ENCODE data around the gene TRIM71. TPM values are rescaled to one million over a fixed set of nuclear protein-coding genes. Genes with fewer than 3 reads are reported as not detected.

The TRIM71 gene
- total RNA-seq, 1 donor from 2014 or later: 17.2 TPM

DNA sequence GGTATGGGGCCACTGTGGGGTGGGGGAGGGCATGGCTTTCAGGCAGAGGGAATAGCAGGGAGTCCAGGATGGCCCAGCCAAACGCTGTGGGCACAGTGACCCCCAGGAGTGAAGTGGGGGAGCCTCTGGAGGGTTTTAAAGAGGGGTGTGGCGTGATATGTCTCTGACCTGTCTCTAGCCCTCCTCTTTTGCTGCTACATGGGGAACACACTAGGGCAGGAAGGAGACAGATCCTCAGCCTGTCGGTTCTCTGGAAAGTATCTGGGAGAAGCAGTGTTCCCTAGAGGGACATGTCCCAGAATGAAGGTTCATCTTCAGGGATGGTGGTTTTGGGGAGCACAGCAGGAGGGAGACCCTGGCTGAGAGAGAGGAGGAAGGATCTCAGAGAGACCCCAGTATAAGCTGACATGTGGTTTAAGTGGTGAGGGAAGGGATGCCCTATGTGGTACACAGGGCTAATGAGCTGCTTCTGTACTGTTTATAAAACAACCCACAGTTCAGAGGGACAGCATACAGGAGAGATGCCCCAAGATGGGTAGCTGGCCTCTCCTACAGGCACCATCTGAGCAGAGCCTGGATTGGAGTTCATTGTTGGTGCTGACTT lies 37.7 kb downstream of the TRIM71 start:
- H3K27me3 ChIP-seq (ENCODE audit: insufficient read depth, low read length): peaks cover 2% of the 10 kb centered on the region
- FAIRE-seq (no peak), DNase-seq (ENCODE audit: low read depth) (no peak)
- no peak overlapping the region for H3K9ac ChIP-seq (ENCODE audit: low read length)
- no peaks in the 10 kb centered on the region for H3K36me3 ChIP-seq (ENCODE audit: insufficient read depth, low read length)
- no peaks in the 10 kb centered on the region for H3K9me3 ChIP-seq (ENCODE audit: insufficient read depth, low read depth, low read length)
- no peaks in the 10 kb centered on the region for H3K4me1 ChIP-seq (ENCODE audit: insufficient read depth, low read length)
- H3K4me2 ChIP-seq (ENCODE audit: low read length): no peak overlapping the region
- no peak overlapping the region for H3K27ac ChIP-seq (ENCODE audit: low read depth, low read length)
- H4K20me1 ChIP-seq (ENCODE audit: insufficient read depth, low read length): no peaks in the 10 kb centered on the region
- no peaks in the 10 kb centered on the region for H3K79me2 ChIP-seq (ENCODE audit: insufficient read depth, low read length)
- no peak overlapping the region for H3K4me3 ChIP-seq (ENCODE audit: insufficient read depth, low read depth, low read length)
- Mint-ChIP-seq H3K9me3 (ENCODE audit: unreplicated experiment) (no peaks in the 10 kb centered on the region), H3K27me3 (ENCODE audit: low read depth, unreplicated experiment) (no peaks in the 10 kb centered on the region), H3K4me3 (ENCODE audit: unreplicated experiment) (no peak overlapping the region), H3K4me1 (ENCODE audit: low read depth, unreplicated experiment) (peaks cover 38% of the 10 kb centered on the region), H3K27ac (ENCODE audit: unreplicated experiment) (no peak overlapping the region), H3K36me3 (ENCODE audit: low read depth, unreplicated experiment) (no peaks in the 10 kb centered on the region)
- no peak overlapping the region for H2AFZ ChIP-seq (ENCODE audit: low read depth, low read length)
- TF ChIP-seq CTCF (IDR thresholded peaks at IDR 0.05; ENCODE audit: insufficient read depth, low read depth, low read length) (no peak), EZH2 (IDR thresholded peaks at IDR 0.05; ENCODE audit: insufficient read depth, low read length) (no peak)

DNA sequence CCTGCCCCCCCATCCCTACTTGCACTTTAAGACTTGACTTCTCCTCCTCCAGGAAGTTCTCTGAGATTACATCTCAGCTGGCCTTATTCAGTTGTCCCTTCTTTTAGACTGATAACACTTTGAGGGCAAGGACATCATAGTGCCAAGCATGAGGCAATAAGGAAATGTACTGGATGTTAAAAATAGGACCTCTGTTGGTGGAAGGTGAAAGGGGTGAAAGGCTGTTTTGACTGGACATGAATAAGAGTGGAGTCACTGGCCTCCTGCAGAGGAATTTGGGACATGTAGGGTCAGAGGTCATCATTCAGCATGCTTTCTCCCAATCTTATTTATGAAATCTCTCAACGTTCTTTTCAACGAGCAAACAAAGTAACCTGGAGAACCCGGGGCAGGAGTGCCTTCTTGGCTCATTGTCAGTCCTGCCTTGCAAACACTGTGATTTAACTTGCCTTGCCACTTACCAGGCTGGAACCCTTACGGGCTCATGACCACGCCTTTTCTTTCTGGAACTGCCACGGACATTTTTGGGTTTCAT lies 38.6 kb downstream of the TRIM71 start:
- DNase-seq (ENCODE audit: low read depth) (no peak), FAIRE-seq (no peak)
- Mint-ChIP-seq H3K27ac (ENCODE audit: unreplicated experiment) (peak overlapping the region; percentile 34), H3K4me3 (ENCODE audit: unreplicated experiment) (no peak overlapping the region), H3K9me3 (ENCODE audit: unreplicated experiment) (no peaks in the 10 kb centered on the region), H3K27me3 (ENCODE audit: low read depth, unreplicated experiment) (no peaks in the 10 kb centered on the region), H3K4me1 (ENCODE audit: low read depth, unreplicated experiment) (peaks cover 29% of the 10 kb centered on the region), H3K36me3 (ENCODE audit: low read depth, unreplicated experiment) (no peaks in the 10 kb centered on the region)
- Histone ChIP-seq H4K20me1 (ENCODE audit: insufficient read depth, low read length) (no peaks in the 10 kb centered on the region), H3K9me3 (ENCODE audit: insufficient read depth, low read depth, low read length) (no peaks in the 10 kb centered on the region), H3K27ac (ENCODE audit: low read depth, low read length) (no peak overlapping the region), H3K4me1 (ENCODE audit: insufficient read depth, low read length) (no peaks in the 10 kb centered on the region), H3K27me3 (ENCODE audit: insufficient read depth, low read length) (peaks cover 2% of the 10 kb centered on the region), H3K9ac (ENCODE audit: low read length) (no peak overlapping the region), H3K4me2 (ENCODE audit: low read length) (no peak overlapping the region), H3K79me2 (ENCODE audit: insufficient read depth, low read length) (no peaks in the 10 kb centered on the region), H2AFZ (ENCODE audit: low read depth, low read length) (no peak overlapping the region), H3K4me3 (ENCODE audit: insufficient read depth, low read depth, low read length) (no peak overlapping the region), H3K36me3 (ENCODE audit: insufficient read depth, low read length) (no peaks in the 10 kb centered on the region)
- TF ChIP-seq EZH2 (IDR thresholded peaks at IDR 0.05; ENCODE audit: insufficient read depth, low read length) (no peak), CTCF (IDR thresholded peaks at IDR 0.05; ENCODE audit: insufficient read depth, low read depth, low read length) (no peak)

GRCh38 chr3:32856901-32857507 lies 39.2 kb downstream of the TRIM71 start:
- Histone ChIP-seq H4K20me1 (ENCODE audit: insufficient read depth, low read length) (no peaks in the 10 kb centered on the region), H3K27me3 (ENCODE audit: insufficient read depth, low read length) (peaks cover 2% of the 10 kb centered on the region), H3K79me2 (ENCODE audit: insufficient read depth, low read length) (no peaks in the 10 kb centered on the region), H3K27ac (ENCODE audit: low read depth, low read length) (no peak overlapping the region), H3K36me3 (ENCODE audit: insufficient read depth, low read length) (no peaks in the 10 kb centered on the region), H2AFZ (ENCODE audit: low read depth, low read length) (no peak overlapping the region), H3K4me2 (ENCODE audit: low read length) (no peak overlapping the region), H3K9ac (ENCODE audit: low read length) (no peak overlapping the region), H3K4me3 (ENCODE audit: insufficient read depth, low read depth, low read length) (no peak overlapping the region), H3K4me1 (ENCODE audit: insufficient read depth, low read length) (no peaks in the 10 kb centered on the region), H3K9me3 (ENCODE audit: insufficient read depth, low read depth, low read length) (no peaks in the 10 kb centered on the region)
- Mint-ChIP-seq H3K36me3 (ENCODE audit: low read depth, unreplicated experiment) (no peaks in the 10 kb centered on the region), H3K4me3 (ENCODE audit: unreplicated experiment) (peak overlapping the region; percentile 31), H3K27me3 (ENCODE audit: low read depth, unreplicated experiment) (no peaks in the 10 kb centered on the region), H3K27ac (ENCODE audit: unreplicated experiment) (peak overlapping the region; percentile 20), H3K4me1 (ENCODE audit: low read depth, unreplicated experiment) (peaks cover 27% of the 10 kb centered on the region), H3K9me3 (ENCODE audit: unreplicated experiment) (no peaks in the 10 kb centered on the region)
- no peak for TF ChIP-seq CTCF (IDR thresholded peaks at IDR 0.05; ENCODE audit: insufficient read depth, low read depth, low read length)
- no peak for TF ChIP-seq EZH2 (IDR thresholded peaks at IDR 0.05; ENCODE audit: insufficient read depth, low read length)
- FAIRE-seq (no peak), DNase-seq (ENCODE audit: low read depth) (no peak)

All from astrocyte (in vitro differentiated cells and primary cell).